GDM1 (cell line): ENCODE results near the gene CMC1.
"Not testable (repeated sequence)": the region's sequence is repeated elsewhere in the genome, so short reads cannot be mapped to it uniquely, and the experiment has no call there.

Experiments used
- DNase-seq: peaks from one replicate; lab custom pipeline; 2025; lab: John Stamatoyannopoulos, UW

Gene CMC1

DNA sequence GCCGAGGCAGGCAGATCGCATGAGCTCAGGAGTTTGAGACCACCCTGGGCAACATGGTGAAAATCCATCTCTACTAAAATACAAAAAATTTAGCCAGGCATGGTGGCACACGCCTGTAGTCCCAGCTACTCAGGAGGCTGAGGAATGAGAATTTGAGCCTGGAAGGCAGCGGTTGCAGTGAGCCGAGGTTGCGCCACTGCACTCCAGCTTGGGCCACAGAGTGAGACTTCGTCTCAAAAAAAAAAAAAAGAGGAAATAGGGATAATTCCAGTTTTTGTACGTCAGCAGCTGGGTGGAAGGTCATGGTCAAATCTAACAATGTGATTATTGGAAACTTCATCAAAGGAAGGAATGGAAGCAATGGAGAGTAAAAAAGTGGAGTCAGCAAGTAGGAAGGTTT is 3.1 kb downstream of the CMC1 start:
- no peak for DNase-seq

DNA sequence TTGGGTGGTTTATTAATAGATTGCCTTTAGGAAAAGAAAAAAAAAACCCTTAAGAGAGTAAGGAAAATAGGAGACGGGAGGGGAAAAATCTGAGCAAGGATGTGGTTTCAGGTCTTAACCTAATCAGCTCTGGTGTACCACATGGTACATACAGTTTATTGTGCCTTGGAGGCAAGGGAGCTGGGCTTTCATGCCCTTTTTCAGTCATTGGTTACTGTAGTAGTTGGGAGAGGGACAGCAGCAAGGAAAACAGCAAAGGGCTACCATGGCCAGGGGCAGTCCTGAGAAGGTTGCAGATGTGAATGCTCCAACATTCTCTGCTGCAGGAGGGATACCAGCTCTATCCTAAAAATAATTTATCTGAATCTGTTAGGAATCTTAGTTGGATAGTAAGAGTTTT is 5.9 kb downstream of the CMC1 start:
- no peak for DNase-seq

DNA sequence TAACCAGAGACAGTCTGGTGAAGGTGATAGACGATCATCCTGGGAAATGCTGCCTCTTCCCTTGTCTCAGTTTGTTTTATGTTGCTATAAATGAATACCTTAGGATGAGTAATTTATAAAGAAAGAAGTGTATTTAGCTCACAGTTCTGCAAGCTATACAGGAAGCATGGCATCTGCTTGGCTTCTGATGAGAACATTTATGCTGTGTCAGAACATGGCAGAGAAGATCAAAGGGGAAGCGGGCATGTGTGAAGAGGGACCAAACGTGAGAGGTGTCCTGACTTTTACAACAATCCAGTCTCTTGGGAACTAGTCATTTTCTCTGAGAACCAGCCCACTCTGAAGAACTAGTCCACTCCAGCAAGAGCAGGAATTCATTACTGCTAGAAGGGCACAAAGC is 9.6 kb downstream of the CMC1 start:
- no peak for DNase-seq

DNA sequence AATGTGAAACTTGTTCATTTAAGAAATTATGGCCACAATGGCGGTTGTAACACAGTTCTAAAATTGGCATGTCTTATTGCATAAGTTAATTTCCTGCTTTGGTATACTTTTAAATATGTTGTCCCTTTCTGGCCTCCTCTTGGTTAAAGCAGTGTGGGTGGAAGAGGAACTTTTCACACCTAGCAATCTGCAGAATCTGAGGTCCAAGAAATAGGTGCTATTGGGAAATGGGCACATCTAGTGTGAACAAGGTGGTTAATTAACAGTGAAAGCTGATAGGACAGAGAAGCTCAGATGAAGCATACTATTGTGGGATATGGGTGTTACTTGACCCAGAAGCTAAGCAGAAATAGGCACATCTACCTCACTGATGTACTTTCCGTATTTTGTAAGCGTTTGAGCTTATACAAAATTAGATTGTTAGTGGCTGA is 10.6 kb downstream of the CMC1 start:
- no peak for DNase-seq

DNA sequence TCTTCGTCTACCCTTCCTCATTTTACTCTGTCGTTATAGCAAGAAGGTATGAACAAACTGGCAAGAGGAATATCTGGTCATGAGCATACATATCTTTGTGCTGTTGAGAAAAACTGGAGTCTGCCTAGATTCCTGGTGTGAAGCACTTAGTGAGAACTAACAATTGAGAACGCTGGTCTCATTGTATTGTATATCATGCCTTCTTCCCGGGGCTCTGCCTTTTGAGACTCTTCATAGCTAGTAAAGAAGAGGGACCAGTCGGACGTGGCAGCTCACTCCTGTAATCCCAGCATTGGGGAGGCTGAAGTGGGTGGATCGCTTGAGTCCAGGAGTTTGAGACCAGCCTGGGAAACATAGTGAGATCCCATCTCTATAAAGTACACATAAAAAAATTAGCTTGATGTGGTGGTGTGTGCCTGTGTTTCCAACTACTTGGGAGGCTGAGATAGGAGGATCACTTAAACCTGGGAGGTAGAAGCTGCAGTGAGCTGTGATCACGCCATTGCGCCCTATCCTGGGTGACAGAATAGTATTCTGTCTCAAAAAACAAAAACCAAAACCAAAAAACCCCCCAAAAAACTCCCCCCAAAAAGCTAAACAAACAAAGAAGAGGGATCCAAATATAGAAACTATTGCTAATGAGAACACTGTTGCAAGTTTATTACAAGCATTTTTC is 11.8 kb downstream of the CMC1 start:
- no peak for DNase-seq

DNA sequence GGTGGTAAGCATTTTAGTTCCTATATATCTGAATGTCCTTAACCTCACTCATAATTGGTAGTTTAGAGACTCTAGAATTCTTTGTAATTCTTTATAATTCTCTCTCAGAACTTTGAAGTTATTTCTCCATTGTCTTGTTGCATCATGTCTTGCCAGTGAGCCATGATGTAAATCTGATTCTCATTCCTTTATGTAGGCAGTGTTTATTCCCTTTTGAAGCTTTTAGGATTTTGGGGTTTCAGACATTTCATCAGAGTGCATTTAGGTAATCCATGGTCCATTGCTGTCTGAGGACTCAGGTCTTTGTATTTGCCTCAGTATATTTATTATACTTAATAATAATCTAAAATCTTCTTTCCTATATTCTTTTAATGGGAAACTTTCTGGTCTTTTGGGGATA is 20.6 kb downstream of the CMC1 start:
- DNase-seq: no peak

DNA sequence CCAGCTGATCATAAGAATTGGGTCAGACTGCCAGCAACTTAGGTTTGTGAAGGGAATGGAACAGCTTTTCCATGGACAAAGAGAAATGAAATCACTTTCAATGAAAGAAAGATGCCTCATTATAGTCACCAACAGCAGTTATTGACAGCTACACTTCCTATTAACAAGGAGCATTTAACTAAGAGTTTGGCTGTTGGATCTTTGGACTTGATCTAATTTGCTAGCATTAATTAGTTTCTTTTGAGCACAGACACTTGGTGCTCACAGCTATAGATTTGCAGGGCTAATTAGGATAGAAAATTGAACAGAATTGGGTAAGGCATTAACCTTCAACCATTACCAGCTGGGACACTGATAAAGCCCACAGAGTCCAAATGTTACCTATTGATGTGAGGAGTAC is 24.2 kb downstream of the CMC1 start:
- DNase-seq: no peak

DNA sequence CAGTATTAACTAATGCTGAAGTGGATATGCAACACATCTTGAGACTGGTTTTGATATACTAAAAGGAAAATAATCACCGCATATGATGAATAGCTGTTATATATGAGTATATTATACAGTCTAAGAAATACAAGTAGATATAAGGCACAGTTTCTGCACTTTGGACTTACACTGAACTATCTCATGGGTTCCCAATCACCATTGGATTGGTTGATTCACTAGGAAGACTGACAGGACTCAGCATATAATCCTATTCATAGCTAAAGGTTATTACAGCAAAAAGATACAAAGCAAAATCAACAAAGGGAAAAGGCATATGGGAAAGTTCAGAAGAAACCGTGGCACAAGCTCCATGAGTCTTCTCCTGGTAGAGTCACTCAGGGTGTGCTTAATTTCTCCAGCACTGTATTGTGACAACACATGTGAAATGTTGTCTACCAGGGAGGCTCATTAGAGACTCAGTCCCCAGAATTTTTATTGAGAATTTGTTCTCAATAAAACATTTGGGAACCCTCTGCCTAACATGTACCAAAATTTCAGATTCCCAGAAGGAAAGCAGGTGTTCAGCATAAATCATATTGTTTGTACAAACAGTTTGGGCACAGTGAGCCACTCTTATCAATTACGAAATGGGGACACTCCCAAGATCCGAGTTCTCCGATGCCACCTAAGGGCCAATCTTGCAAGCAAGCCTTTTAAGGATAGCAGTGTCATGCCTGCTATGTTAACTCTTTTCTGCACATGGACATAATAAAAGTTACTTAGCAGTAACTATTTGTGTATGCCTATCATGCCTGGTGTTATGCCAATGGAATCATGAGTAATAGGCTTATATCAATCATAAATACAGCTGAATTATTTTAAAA is 26.8 kb downstream of the CMC1 start:
- DNase-seq: no peak

DNA sequence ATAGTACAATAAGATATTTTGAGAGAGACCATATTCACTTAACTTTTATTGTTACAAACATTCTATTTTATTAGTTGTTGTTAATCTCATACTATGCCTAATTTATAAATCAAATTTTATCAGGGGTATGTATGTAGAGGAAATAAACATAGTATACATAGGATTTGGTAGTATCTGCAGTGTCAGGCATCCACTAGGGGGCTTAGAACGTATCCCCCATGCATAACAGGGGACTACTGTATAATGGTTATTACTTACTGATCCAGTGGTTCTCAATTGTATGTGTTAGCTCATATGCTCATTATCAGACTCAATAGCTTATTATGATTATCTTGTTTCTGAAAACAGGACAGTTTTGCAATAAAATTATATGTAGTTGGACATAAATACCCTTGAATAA is 27.6 kb downstream of the CMC1 start:
- no peak for DNase-seq

DNA sequence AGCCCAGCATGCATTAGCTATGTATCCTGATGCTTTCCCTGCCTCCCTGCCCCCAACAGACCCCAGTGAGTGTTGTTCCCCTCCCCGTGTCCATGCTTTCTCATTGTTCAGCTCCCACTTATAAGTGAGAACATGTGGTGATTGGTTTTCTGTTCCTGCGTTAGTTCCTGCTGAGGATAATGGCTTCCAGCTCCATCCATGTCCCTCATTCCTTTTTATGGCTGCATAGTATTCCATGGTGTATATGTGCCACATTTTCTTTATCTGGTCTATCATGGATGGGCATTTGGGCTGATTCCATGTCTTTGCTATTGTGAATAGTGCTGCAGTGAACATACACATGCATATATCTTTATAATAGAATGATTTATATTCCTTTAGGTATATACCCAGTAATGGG is 28.5 kb downstream of the CMC1 start:
- not testable (repeated sequence) for DNase-seq

DNA sequence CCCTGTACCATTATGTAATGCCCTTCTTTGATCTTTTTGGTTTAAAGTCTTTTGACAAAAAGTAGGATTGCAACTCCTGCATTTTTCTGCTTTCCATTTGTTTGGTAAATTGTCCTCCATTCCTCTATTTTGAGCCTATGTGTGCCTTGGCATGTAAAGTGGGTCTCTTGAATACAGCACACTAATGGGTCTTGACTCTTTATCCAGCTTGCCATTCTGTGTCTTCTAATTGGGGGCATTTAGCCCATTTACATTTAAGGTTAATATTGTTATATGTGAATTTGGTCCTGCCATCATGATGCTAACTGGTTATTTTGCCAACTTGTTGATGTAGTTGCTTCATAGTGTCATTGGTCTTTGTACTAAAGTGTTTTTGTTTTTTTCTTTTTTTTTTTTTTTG is 32.4 kb downstream of the CMC1 start:
- DNase-seq: no peak

DNA sequence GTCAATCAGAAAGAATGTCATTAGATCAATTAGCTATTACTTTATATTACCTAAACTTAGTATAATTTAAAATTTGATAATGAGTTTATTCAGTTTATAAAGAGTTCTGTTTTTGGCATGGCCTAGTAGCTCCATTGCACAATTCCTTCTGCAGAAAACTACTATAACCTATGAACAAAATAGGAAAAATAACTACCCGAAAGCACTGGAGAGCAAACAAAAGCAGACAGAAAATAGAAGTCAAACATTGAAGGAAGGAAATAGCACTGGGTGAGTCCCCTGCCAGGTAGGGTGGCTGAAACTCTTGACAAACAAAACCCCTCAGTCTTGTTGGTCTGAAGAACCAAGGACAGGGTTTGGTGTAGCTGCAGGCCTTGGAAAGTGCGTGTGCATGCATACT is 37.5 kb downstream of the CMC1 start:
- no peak for DNase-seq

DNA sequence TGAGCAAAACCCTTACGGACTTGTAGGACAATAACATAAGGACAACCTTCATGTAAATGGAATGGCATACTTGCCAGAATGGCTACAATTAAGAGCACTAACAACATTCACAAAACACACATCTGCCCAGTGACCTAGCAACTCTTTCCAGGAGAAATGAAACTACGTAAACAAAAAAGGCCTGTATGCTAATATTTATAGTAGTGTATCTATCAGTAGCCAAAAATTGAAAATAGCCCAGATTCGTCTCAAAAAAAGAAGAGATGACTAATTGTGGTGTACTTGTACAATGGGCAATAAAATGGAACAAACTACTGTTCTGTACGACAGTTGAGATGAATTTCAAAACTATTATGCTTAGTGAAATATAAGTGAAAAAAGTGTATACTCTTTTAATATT is 38.4 kb downstream of the CMC1 start:
- DNase-seq: no peak

DNA sequence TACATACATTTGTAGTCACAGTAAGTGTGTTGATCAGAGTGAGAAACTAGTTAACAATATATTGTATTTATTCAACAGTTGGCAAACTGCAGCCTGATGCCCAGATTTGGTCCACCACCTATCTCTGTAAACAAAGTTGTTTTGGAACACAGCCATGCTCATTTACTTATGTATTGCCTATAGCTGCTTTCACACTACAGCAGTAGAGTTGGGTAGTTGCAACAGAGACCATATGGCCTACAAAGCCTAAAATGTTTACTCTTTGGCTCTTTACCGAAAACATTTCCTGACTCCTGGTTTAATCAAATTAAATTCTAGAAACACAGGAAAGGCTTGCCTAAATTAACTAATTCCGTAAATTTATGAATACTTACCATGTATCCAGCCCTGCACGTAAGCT is 39.4 kb downstream of the CMC1 start:
- DNase-seq: no peak

DNA sequence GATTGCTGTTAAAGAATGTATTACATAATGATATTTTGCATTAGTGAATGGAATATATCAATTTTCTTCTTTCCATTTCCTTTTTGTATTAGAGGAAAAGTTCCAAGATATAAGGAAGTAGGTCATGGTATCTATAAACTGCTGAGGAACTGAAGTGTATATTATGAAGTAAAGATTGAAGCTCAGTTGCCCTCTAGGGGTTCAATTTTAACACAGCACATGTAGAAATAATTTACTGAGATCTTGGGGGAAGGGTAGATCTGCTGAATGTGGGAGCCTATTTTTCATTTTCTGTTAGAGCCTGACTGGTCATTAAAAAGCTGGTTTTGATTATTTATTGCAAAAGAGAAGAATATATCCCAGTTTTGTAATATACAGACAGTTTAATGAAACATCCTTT is 45.2 kb downstream of the CMC1 start:
- peak; percentile 10 for DNase-seq

DNA sequence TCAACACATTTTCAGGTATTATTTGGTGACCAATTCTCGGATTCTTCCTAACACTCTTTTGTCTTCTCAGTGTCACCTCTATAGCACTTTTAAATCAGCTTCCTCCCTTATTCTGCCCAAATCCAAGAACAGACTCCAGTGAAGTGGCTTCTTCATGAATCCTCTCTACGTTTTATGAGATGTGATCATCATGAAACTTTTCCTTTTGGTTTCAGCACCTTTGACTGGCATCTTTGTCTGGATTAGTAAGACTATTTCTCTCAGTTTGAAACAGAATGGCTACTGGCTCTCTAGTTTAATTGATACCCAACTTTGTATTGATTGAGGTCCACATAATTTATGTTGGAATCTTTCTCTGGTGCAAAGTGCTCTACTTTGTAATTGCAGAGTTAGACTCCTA is 45.6 kb downstream of the CMC1 start:
- no peak for DNase-seq

DNA sequence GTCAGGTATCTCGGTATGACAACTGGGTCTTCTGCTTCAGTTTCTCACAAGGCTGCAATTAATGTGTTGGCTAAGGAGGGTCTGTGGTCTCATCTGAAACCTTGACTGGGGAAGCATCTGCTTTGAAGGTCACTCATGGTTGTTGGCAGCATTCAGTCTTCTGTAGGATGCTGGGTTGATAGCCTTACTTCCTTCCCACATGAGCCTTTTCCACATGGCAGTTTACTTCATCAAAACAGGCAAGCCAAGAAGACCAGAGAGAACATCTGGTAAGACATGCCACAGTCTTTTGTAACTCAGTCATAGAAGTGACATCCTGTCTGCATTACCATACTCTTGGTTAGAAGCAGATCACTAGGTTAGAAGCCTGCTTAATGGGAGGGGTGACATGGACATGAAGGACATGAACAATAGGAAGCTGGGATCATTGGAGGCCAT is 49.5 kb downstream of the CMC1 start:
- DNase-seq: no peak

DNA sequence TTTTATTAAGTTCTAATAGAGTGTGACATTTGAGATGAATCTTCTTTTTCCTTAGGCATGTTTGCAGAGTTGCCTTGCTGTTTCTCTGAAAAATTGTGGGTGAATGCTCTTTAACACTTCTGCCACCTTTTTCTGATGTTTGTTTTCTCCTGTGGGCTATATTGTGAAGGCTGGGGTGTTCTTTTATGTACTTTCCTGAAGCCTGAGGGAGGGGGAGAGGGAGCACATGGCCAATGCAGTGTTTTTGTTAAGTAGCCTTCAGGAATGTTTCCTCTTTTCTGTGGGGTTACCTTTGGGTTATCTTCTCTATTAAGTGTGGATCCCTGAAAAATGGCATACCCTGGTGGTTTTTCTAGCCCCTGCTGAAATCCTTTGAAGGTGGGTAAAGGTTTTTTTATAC is 50.2 kb downstream of the CMC1 start:
- no peak for DNase-seq

DNA sequence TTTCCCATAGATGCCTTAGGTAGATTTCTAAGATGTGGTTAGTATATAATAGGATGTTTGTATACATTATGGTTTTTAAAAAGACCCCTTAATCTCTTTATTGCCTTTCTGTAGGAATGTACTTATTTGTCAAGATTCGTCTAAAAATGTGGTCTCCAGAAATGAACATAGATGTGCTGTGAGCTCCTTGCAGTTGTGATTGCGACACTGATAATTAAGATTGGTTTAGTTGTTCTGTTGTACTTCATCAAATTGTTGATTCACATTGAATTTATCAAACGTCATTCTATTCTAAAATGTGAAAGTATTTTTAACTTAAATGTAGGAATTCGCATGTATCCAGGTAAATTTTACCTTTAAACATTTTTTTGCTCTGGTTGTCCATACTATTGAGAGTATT is 51.2 kb downstream of the CMC1 start:
- no peak for DNase-seq

DNA sequence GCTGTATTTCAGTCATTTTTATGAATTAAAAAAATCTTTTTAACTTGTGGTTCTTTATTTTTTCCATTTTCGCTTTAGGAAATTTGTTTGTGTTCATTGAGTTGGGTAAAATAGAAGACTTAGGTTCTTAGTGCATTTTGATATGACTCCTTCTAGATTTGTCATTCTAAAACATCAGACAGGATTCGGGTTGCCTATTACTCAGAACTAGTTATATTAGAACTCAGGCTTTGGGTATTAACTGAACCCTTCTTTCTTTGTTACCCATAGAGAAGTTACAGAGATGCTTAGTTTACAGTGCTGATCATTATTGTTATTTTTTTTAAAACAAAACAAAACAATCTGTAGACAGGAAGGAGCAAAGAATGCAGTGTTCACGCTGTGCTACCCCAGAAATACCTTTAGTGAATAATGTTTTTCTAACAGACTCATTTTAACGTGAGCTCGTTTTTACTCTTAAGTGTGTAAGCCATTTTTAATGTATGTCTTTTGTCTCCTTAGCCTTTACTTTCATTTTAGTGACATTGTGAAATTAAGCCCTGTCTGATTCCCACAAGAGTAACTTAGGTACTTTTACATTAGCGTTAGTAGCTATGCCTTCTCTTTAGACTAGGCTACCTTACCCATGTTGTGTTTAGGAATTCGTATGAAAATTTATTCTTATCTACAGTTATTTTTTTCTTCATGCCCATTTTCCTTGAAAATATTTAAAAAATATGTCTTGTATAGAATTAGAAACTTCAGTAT is 53.4 kb downstream of the CMC1 start:
- no peak for DNase-seq

DNA sequence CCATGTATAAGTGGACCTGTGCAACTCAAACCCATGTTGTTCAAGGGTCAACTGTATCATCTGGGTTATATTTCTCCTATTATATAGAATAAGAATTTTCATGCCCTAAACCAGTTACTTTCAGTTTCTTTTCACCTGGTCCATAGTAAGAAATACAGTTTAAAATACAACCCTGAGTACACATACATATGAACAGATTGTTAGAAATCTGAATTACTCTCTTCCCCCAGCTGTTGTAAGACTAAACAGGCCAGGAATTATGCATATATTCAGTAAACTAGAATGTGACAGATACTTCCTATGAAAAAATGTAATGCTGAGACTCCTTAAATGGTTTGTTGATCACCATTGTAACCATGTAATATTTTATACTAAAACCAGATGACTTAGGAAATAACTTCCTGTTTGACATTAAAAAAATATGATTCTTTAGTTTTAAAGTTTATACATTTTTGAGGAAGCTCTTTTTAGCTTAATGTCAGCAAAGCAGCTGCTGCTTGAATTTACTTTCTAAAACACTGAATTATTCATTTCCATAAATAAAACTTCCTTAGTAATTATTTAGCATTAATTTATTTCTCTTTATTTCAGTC is 54.6 kb downstream of the CMC1 start:
- DNase-seq: no peak

DNA sequence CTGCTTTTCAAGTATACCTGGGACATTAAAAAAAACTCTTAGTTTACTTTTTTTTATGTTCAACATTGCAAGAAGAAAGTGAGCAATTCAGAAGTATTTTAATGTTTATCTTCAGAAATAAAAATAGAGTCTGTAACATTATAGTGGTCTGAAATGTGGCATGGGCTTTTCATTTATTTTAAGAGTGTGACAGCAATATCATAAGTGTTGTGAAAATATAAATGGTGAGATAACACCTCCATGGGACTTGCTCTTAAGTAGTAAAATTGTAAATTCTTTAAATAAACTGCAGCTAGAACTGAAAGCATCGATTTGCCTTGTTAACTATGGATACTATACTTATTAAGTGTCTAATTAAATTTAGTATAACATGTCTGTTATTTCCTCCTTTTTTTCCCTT is 58.3 kb downstream of the CMC1 start:
- DNase-seq: no peak
